Thyroid gland (tissue), 4 donors: Measurements from ENCODE around the gene USP6NL. TPM values are rescaled to one million over a fixed set of nuclear protein-coding genes. Genes with fewer than 3 reads are reported as not detected.

Experiments used
- DNase-seq, 2 donors: peaks; one replicate each; pipeline ENCODE4 v3.0.0-alpha.2; 2019
- H3K27ac ChIP-seq, 3 donors: fragments of 200-600 bp; sonication (generic); 1 replicate in 2 of 3; 2 replicates in 1 of 3; pipeline ENCODE4 v1.5.1; 2016 to 2019; ENCODE audit warnings: mild to moderate bottlenecking in 1 of 3, moderate library complexity in 1 of 3
- H3K27me3 ChIP-seq: fragments of 200-600 bp; sonication (generic); one replicate; pipeline ENCODE4 v1.5.1; 2019
- H3K36me3 ChIP-seq, 2 donors: fragments of 200-600 bp; sonication (generic); one replicate each; pipeline ENCODE4 v1.5.1; 2016 to 2019
- H3K4me1 ChIP-seq, 2 donors: fragments of 200-600 bp; sonication (generic); one replicate each; pipeline ENCODE4 v1.5.1; 2017 to 2019
- H3K4me3 ChIP-seq, 3 donors: fragments of 200-600 bp; sonication (generic); replicated peaks in 1 of 3; 1 replicate in 2 of 3; 2 replicates in 1 of 3; pipeline ENCODE4 v1.5.1; 2016; ENCODE audit warnings: mild to moderate bottlenecking in 1 of 3
- H3K9me3 ChIP-seq: fragments of 200-600 bp; sonication (generic); one replicate; pipeline ENCODE4 v1.5.1; 2017
- CTCF ChIP-seq, 6 experiments: fragments of 200-600 bp in 3 of 6; fragments of 450-650 bp in 3 of 6; sonication (generic) in 3 of 6; IDR thresholded peaks; one replicate each; pipeline ENCODE4 v1.5.1; 2016 to 2019; ENCODE audit warnings: antibody characterized with exemption in 6 of 6, mild to moderate bottlenecking in 2 of 6, inconsistent platforms in 1 of 6, moderate library complexity in 1 of 6
- POLR2A ChIP-seq, 2 donors: fragments of 450-650 bp; IDR thresholded peaks; one replicate each; pipeline ENCODE4 v1.6.1; 2017; ENCODE audit warnings: antibody characterized with exemption in 2 of 2, mild to moderate bottlenecking in 2 of 2, moderate library complexity in 1 of 2
- WGBS, 2 donors: methylation state at CpG; one replicate each; pipeline ENCODE4 v1.1.5; 2017; 5-methylcytosine and 5-hydroxymethylcytosine counted together
- intact Hi-C: fragments of 100-400 bp; cut with DNase I; formaldehyde crosslinking; loops from one replicate; pipeline ENCODE4 v1.15.1; 2023
- total RNA-seq, 4 donors: library from RNA; depleted of rRNA; stranded (reverse); fragments of >200 nt; gene quantifications; one replicate each; pipeline ENCODE4 v1.2.3, GENCODE V29; 2016

USP6NL gene
- total RNA-seq, 4 donors from 2014 or later = 16.7 to 24.3 (median 17.8) TPM

GRCh38 chr10:11532306-11532705, 79.1 kb downstream of the USP6NL start:
- H3K9me3 ChIP-seq = no peaks in the 10 kb centered on the region
- no peak overlapping the region for H3K4me3 ChIP-seq
- TF ChIP-seq POLR2A (IDR thresholded peaks at IDR 0.05) (no peak), CTCF (IDR thresholded peaks at IDR 0.05) (no peak)
- intact Hi-C loops = no loop called here
- no peak for DNase-seq
- H3K4me1 ChIP-seq = peaks cover 0 to 11% of the 10 kb centered on the region in 2 donors
- H3K27me3 ChIP-seq = no peaks in the 10 kb centered on the region
- no peaks in the 10 kb centered on the region for H3K36me3 ChIP-seq
- 83 to 84% methylated on average over 4 of the region's 4 CpGs for WGBS, 2 donors
- no peak overlapping the region for H3K27ac ChIP-seq

- Histone ChIP-seq H3K27me3 (no peaks in the 10 kb centered on the region), H3K36me3 (no peaks in the 10 kb centered on the region), H3K4me3 (no peak overlapping the region), H3K9me3 (no peaks in the 10 kb centered on the region), H3K27ac (no peak overlapping the region), H3K4me1 (peaks cover 0 to 11% of the 10 kb centered on the region in 2 donors)
- intact Hi-C loops = no loop called here
- TF ChIP-seq CTCF (IDR thresholded peaks at IDR 0.05) (no peak), POLR2A (IDR thresholded peaks at IDR 0.05) (no peak)
- 84 to 89% methylated on average over 5 of the region's 5 CpGs for WGBS, 2 donors
- DNase-seq = no peak
Measured at GRCh38 chr10:11530806-11531205, 80.6 kb downstream of the USP6NL start.

- Histone ChIP-seq H3K4me1 (peaks cover 0 to 11% of the 10 kb centered on the region in 2 donors), H3K9me3 (no peaks in the 10 kb centered on the region), H3K27ac (no peak overlapping the region), H3K36me3 (no peaks in the 10 kb centered on the region), H3K4me3 (no peak overlapping the region), H3K27me3 (no peaks in the 10 kb centered on the region)
- TF ChIP-seq POLR2A (IDR thresholded peaks at IDR 0.05) (no peak), CTCF (IDR thresholded peaks at IDR 0.05) (no peak)
- WGBS, 2 donors = 86 to 87% methylated on average over 1 of the region's 1 CpG
- intact Hi-C loops = no loop called here
- no peak for DNase-seq
Measured at GRCh38 chr10:11529276-11529903, 82.1 kb downstream of the USP6NL start.

- Histone ChIP-seq H3K27ac (no peak overlapping the region), H3K9me3 (no peaks in the 10 kb centered on the region), H3K4me3 (no peak overlapping the region), H3K4me1 (peaks cover 0 to 11% of the 10 kb centered on the region in 2 donors), H3K36me3 (no peaks in the 10 kb centered on the region), H3K27me3 (no peaks in the 10 kb centered on the region)
- 97 to 99% methylated on average over 3 of the region's 3 CpGs for WGBS, 2 donors
- DNase-seq = no peak
- intact Hi-C loops = no loop called here
- no peak for TF ChIP-seq POLR2A (IDR thresholded peaks at IDR 0.05)
- TF ChIP-seq CTCF (IDR thresholded peaks at IDR 0.05) = no peak
Measured at GRCh38 chr10:11528286-11528685, 83.2 kb downstream of the USP6NL start.

- intact Hi-C loops = no loop called here
Measured at GRCh38 chr10:11527691-11528255, 83.7 kb downstream of the USP6NL start.

More at GRCh38 chr10:11527691-11528255, 83.7 kb downstream of the USP6NL start:
- TF ChIP-seq POLR2A (IDR thresholded peaks at IDR 0.05) (no peak), CTCF (IDR thresholded peaks at IDR 0.05) (no peak)
- H3K36me3 ChIP-seq = no peaks in the 10 kb centered on the region
- H3K4me3 ChIP-seq = no peak overlapping the region
- H3K4me1 ChIP-seq = peaks cover 0 to 11% of the 10 kb centered on the region in 2 donors
- 63 to 74% methylated on average over 4 of the region's 4 CpGs for WGBS, 2 donors
- no peaks in the 10 kb centered on the region for H3K27me3 ChIP-seq
- H3K9me3 ChIP-seq = no peaks in the 10 kb centered on the region
- no peak overlapping the region for H3K27ac ChIP-seq
- no peak for DNase-seq
